PC-9 (cell line): Measurements from ENCODE around the gene SHMT1.

Experiments used
- EZH2 ChIP-seq: fragments of 200-600 bp; sonication (generic); IDR thresholded peaks from 2 replicates; pipeline ENCODE4 v1.8.0; 2017; ENCODE audit warnings: antibody characterized with exemption, low read depth
- TF ChIP-seq, protein P1 (sequence below): fragments of 200-600 bp; sonication (generic); conservative IDR thresholded peaks from 2 replicates; pipeline ENCODE4 v1.6.1; 2017; ENCODE audit warnings: mixed run types, antibody characterized with exemption, mild to moderate bottlenecking, moderate library complexity

DNA sequence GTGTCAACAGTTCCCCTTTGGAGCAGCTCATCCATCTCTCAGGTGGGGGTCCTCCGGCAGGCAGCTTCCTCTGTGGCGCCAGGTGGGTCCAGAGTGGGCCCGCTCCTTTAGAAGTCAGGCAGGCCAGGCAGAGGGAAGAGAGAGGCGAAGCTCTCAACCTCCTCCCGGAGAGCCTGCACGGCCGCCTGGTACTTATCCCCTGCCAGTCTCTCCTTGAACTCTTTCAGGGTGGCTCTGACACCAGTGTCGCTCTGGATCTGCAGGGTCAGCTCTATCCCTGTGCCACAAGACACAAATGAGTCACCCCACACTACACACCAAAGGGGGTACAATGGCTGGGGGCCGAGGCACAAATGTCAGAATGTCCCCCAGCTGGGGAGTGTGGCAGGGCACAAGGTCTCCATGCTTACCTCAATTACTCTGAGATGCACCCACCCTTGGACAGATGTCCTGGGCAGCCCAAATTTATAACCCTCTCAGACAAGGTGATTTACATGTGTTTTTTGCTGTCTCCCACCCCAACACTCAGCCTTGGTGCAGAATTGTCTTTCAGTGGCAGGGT is 34.6 kb downstream of the SHMT1 start:
- TF ChIP-seq, protein P1, sequence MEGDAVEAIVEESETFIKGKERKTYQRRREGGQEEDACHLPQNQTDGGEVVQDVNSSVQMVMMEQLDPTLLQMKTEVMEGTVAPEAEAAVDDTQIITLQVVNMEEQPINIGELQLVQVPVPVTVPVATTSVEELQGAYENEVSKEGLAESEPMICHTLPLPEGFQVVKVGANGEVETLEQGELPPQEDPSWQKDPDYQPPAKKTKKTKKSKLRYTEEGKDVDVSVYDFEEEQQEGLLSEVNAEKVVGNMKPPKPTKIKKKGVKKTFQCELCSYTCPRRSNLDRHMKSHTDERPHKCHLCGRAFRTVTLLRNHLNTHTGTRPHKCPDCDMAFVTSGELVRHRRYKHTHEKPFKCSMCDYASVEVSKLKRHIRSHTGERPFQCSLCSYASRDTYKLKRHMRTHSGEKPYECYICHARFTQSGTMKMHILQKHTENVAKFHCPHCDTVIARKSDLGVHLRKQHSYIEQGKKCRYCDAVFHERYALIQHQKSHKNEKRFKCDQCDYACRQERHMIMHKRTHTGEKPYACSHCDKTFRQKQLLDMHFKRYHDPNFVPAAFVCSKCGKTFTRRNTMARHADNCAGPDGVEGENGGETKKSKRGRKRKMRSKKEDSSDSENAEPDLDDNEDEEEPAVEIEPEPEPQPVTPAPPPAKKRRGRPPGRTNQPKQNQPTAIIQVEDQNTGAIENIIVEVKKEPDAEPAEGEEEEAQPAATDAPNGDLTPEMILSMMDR = no peak
- TF ChIP-seq EZH2 = no peak
